NOMO-1 (cell line): ENCODE measurements around the gene NRG3.
A peak's percentile ranks its signal among the peaks of the same experiment; 100 is the strongest.

Source experiments
- DNase-seq, 2 experiments: peaks; one replicate each; lab custom pipeline; 2025; ENCODE audit not compliant: unreplicated experiment in 2 of 2; lab: John Stamatoyannopoulos, UW

The NRG3 gene

DNA sequence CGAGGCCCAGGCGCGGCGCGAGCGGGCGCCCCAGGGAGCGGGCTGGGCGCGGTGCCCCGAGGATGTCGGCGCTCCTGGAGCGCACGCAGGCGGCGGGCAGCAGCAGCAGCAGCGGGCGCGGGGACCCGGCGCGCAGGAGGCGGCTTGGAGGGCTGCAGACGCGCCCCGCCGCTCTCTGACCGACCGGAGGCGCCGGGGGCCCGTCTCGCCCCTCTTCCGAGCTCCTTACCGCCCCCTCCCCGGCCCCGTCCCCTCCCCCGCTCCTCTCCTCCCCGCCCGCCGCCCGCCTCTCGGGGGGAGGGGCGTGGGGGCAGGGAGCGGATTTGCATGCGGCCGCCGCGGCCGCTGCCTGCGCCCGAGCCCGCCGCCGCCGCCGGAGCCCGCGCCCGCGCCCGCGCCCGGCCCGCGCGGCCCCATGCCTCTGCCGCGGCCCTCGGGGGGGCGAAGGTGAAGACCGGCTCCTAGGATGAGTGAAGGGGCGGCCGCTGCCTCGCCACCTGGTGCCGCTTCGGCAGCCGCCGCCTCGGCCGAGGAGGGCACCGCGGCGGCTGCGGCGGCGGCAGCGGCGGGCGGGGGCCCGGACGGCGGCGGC, at the start of gene NRG3:
NRG3 (plus strand) TSS at position 320 of the 592 bp plus-strand sequence.
- DNase-seq = no peak

DNA sequence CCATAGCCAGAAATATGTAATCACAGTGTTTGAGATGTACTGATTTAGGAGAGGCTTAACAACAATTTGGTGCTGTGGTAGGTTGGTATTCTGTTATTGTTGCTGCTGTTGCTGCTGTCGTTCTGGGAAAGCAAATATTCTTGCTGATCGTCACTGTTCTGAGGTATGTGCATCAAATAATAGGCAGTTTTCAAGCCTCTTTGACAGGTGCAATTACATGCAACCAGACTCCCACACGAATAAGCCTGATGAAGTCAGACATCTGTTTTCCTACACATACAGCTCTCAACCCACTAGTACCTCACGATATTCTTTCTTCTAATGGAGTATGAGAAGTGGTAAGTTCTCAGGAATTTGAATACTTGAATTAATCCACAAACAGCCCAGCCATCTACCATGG, 46.7 kb upstream of the NRG3 start:
- DNase-seq = no peak

DNA sequence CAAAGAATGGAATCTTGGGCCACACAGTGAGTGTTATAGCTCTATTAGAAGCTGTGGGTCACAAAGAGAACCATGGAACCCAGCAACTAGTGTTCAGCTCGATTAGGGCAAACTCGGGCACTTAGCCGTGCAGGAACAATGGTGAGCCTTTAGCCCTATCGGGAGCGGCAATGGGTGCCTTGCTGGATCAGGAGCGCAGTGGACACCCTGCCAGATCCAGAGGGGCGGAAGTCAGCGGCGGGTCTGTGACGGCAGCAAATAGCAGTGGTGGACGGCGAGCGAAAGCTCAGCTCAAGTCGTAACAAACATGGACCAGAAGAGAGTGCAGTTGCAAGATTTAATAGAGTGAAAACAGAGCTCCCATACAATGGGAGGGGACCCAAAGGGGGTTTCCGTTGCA, 43.9 kb upstream of the NRG3 start:
- DNase-seq = no peak

DNA sequence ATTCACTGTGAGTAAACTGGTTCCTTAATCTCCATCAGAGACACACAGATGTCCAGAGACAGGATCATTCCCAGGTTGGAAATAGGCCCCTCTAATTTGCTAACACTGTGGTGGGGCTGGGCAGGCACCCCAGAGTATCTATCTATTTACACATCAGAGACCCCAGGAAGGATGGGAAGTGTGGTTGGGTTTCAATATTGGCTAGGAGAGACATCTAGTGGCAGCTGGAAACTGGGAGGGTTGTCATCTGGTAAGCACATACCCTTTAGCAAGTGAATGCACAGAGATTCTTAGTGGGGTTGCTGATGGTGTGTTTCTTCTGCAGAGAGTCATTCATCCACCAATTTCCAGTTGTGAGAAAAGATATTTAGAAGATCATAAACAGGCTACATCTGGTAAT, 36.0 kb upstream of the NRG3 start:
- DNase-seq = no peak

DNA sequence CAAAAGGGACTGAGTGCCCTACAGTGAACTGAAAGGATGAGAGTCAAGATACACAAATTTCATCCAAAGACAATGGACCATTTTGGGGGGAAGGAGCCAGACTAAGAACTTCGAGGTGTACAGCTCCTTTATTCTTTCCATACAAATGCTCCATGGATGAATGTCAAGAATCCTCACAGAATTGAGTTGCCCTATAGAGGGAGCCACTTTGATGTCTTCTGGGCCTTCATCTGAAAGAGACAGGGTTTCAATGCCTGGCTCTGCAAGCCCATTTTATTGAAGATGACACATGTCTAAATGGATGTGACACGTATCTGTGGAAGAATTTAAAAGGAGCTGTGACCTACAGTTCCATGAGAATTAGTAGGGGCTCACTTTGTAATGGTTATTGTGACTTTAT, 32.0 kb upstream of the NRG3 start:
- DNase-seq = no peak

DNA sequence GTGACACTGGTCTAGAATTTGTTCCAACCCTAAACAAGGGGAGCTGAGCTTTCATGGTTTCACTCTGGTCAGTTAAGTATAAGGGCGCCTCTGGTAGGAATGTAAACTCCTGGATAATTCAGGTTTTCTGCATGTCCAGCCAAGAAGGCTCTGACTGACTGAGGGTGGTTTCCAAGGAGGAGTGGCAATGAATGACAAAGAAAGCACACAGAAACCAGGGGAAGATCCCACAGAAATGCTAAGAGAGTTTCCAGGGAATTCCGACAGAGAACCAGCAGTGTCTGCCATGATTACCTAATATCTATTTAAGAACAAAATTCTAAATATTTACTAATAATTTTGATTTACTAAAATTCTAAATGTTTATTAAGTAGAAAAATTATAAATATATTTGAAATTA, 27.3 kb upstream of the NRG3 start:
- no peak for DNase-seq

GRCh38 chr10:81848514-81848913, 26.5 kb upstream of the NRG3 start:
- no peak for DNase-seq

GRCh38 chr10:81848931-81849330, 26.1 kb upstream of the NRG3 start:
- no peak for DNase-seq

GRCh38 chr10:81862596-81862995, 12.4 kb upstream of the NRG3 start:
- DNase-seq = no peak

GRCh38 chr10:81863771-81864170, 11.2 kb upstream of the NRG3 start:
- DNase-seq = no peak

DNA sequence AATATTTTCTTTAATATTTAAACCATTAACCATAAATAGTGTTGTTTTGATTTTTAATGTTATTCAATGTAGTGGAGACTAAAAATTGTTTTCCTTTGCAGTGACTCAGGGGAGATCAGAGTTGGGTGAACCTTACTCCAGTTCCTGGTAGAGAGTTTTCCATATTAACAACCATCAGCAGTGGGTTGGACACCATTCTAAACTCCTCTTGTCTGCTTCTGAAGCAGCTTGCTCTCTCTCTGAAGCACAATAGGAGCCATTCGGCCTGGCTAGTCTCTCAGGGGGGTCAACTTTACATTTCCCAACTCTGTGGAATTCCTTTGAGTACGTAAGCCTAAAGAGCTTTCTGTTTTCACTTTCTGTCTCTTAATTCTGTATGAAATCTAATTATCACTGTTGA, 9.4 kb upstream of the NRG3 start:
- no peak for DNase-seq

- no peak for DNase-seq
These were observed 8.2 kb upstream of the NRG3 start for GRCh38 chr10:81866753-81867152.

- no peak for DNase-seq
These were observed 4.5 kb upstream of the NRG3 start for GRCh38 chr10:81870472-81870871.

GRCh38 chr10:81871558-81871957, 3.4 kb upstream of the NRG3 start:
- DNase-seq = no peak

DNA sequence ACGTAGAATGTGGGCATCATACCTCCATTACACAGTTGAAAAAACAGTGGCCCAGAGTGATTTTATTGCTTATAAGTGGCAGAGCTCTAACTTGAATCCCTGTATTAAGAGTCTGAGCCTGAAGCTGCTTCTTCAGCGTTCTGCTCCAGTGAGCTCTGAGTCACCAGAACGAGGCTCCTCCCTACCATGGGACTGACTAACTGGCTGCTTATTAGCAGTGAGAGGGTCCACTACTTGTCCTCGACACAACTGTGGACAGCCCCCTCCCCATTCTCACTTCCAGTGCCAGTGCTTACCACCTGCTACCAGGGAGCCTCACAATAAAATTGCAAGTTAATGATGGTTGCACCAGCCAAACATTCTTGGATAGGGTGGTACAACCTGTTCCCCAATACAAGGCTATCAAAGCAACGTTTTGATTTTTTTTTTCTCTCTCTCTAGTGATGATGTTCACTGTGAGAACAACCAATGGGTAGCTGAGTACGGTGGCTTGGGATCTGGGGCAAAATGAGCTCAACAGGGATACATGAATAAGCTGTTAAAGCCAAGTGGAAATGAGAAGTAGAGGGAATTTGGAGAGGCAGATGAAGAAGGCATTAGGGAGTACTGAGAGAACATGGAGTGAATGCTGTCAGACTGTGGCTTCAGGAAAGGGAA, 2.7 kb upstream of the NRG3 start:
- no peak for DNase-seq

GRCh38 chr10:81873231-81873931, 1.6 kb upstream of the NRG3 start:
- no peak for DNase-seq

DNA sequence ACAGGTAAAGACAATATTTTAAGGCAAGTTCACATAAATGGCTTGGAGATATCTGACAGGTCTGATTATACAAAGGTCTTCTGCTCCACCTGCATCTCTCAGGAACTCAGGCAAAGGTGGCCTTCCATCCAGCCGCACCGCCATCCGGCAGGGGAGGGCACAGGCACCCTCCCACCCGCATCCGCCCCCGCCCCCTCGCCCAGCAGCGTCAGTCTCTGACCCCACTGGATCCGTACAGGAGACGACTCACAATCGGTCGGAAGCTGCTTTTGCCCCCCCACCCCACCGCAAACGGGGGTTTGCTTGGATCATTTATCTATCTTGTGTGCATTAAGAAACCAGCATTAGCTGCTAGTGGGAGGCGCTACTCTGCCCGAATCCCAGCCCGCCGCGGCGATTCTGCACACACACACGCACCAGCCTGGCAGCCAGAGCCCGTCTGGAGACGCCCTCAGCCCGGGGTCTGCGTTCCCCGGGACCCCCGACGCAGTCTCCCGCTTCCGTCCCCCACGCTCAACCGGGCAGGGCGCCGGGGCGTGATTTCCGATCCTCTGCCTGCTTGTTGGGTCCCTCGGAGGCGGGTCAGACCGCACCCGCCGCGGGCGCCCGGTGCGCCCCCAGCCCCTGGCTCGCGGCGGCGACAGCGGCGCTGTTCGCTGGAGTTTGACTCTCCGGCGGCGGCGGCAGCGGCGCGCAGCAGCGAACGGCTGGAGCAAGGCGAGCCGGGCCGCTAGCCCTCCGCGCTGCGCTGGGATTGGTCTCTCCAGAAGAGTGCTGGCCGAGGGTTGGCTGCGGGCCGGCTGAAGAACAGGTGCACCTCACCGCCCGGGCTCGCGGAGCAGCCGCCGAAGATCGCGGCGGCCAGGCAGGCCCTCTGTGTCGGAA, 820 bp upstream of the NRG3 start:
- DNase-seq = peak in 1 of 2 experiments; percentile 5

DNA sequence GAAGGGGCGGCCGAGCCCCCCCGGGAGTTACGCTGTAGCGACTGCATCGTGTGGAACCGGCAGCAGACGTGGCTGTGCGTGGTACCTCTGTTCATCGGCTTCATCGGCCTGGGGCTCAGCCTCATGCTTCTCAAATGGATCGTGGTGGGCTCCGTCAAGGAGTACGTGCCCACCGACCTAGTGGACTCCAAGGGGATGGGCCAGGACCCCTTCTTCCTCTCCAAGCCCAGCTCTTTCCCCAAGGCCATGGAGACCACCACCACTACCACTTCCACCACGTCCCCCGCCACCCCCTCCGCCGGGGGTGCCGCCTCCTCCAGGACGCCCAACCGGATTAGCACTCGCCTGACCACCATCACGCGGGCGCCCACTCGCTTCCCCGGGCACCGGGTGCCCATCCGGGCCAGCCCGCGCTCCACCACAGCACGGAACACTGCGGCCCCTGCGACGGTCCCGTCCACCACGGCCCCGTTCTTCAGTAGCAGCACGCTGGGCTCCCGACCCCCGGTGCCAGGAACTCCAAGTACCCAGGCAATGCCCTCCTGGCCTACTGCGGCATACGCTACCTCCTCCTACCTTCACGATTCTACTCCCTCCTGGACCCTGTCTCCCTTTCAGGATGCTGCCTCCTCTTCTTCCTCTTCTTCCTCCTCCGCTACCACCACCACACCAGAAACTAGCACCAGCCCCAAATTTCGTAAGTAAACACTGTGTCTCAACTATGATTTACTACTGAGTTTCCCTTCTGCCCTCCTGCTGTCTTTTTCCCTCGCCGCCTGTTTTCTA, 666 bp downstream of the NRG3 start:
- peak in 1 of 2 experiments; percentile 9 for DNase-seq

- DNase-seq = no peak
These were observed 1.5 kb downstream of the NRG3 start for GRCh38 chr10:81876253-81877077.

DNA sequence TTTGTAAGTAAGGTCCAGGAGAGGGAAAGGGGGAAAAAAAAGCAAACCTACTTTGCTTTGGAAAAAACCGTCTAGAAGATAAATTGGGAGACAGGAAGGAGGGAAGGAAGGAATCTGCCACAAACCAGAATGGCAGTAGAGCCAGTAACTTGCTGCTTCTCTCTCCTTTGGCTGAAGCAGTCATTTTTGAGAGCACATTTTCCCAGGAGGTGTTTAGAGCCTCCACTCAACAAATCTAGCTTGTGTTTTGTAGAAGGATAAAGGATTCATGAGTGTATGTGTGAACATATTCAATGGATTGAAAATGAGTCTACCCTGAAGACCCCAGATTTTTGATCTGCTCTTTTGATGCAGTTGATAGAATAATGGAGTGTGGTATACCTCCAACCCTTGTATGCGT, 2.6 kb downstream of the NRG3 start:
- no peak for DNase-seq
